ENCODE measurements around the gene DTNB. TPM values are rescaled to one million over a fixed set of nuclear protein-coding genes. Genes with fewer than 3 reads are reported as not detected.
A peak's percentile ranks its signal among the peaks of the same experiment; 100 is the strongest.

The DTNB gene
- total RNA-seq, 2 donors from 2014 or later: 6.1 to 7.0 TPM

DNA sequence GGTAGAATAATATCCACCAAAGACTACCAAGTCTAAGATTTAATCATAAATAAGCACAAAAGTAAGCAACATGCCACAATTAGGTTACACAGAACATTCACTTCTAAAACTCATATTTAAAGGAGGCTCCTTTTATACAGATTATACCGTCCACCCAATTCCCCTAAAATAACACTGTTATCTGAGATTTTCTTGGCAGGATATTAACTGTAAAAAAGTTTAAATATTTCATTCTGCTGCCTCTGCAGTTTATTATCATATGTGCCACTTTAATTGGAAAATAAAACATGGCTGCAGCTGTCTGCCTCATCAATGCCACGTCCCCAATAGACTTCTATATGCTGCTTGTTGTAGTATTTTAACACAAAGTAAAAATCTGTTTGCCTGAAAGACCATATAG, 140.9 kb downstream of the DTNB start:
- DNase-seq (no peak), ATAC-seq (no peak)
- intact Hi-C loops (cut with DNase I): no loop called here

DNA sequence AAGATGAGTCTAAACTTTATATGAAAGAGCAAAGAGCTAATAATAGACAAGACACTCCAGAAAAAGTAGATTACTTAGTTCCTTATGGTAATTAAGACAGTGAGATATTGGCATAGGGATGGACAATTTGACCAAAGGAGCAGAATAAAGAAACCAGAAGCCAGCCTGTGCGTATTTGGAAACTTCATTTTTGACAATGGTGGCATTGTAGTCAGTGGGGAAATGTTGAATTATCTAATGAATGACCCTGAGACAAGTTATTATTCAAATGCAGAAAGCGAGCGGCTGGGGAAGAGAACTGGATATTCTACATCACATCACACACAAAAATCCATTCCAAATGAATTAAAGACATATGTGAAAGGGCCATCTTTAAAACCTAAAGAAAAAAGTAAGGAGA, 144.3 kb downstream of the DTNB start:
- ATAC-seq: no peak
- intact Hi-C loops (cut with DNase I): no loop called here
- DNase-seq: no peak

DNA sequence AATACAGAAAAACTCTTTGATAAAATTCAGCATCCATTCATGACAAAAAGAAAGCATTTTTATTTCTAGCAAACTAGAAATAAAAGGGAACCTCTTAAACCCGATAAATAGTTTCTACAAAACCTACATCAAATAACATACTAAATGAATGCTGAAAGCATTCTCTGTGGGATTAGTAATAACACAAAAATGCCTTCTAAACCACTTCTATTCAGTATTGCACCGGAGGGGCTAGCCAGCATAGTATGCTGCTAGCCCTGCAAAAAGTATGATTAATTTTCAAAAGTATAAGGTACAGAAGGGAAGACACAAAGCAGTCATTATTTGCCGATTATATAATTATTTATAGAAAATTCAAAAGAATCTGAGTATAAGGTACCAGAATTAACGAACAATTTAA, 145.2 kb downstream of the DTNB start:
- ATAC-seq: no peak
- DNase-seq: no peak
- intact Hi-C loops (cut with DNase I): no loop called here

DNA sequence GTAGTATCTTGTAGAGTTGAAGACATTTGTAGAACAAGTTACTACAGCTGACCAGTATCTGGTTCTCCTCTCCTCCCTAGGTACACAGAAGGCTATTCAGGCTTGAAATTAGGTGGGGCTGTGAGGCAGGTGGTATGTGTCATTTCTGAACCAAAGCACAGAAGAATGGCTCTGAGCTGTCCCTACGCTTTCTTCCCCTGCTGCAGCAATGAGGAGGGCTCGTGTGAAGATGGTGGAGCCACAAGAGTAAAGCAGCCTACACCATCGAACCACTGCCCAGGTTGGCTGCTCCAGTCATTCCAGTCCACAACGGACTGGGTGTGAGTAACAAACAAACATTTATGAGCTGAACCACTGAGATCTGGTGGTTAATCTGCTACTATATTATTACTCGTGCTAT, 148.9 kb downstream of the DTNB start:
- DNase-seq (no peak), ATAC-seq (no peak)
- intact Hi-C loops (cut with DNase I): no loop called here

DNA sequence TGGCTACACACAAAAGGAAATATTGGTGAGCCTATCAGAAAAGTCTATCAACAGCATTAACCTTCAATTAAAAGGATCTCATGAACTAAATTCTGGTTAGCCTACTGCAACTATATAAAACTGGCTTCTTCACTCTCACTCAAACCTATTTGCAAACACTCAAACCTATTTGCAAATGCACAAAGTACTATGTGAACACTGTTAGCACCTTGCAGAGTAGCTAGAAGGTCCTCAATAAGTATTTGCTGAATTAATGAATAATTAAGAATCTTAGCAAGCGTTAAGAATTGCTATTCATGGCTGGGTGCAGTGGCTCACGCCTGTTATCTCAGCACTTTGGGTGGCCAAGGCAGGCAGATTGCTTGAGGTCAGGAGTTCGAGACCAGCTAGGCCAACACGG, 150.3 kb downstream of the DTNB start:
- ATAC-seq (no peak), DNase-seq (no peak)
- intact Hi-C loops (cut with DNase I): no loop called here

DNA sequence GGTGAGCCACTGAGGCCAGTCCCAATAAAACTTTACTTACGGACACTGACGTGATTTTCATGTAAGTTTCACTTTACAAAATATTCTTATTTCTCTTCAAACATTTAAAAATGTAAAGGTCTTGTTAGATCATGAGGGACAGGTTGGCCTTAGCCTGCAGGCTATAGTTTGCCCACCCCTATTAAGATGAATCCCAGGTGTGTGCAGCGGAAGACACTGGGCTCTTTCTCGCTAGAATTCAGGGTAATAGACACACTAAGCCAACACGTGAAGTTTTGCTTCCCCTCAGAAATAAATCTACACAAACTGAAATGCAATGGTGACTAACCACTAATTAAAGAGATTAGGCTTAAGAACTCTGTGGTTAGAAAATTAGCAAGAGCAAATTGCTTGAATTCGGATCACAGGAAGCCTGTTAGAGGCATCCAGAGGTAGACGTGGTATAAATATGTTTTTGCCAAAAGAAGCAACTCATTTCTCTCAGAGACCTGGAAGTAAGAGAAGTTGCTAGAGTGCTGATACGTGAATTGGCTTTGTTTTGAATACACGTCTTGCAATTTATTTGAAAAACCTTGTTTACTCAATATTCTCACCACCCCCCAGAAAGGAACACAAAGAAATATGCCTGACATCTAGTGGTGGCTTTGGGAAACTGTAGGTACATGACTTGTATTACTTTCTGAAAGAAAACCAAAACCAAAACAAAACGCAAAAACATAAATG, 151.6 kb downstream of the DTNB start:
- intact Hi-C loops (cut with DNase I): no loop called here
- DNase-seq (no peak), ATAC-seq (peak; percentile 71 to 78)

DNA sequence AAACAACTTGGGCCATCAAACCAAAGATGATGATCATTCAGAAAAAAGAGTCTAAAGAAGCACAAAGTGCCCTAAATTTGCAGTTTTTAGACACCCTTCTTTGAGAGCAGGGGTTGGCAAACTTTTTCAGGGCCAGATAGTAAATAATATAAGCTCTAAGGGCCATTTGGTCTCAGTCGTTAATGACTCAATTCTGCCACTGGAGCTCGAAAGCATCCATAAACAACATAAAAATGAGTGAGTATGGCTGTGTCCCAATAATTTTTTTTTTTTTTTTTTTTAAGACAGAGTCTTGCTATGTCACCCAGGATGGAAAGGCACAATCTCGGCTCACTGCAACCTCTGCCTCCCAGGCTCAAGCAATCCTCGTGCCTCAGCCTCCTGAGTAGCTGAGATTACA, 152.3 kb downstream of the DTNB start:
- no peak for DNase-seq
- ATAC-seq: no peak
- intact Hi-C loops (cut with DNase I): no loop called here

DNA sequence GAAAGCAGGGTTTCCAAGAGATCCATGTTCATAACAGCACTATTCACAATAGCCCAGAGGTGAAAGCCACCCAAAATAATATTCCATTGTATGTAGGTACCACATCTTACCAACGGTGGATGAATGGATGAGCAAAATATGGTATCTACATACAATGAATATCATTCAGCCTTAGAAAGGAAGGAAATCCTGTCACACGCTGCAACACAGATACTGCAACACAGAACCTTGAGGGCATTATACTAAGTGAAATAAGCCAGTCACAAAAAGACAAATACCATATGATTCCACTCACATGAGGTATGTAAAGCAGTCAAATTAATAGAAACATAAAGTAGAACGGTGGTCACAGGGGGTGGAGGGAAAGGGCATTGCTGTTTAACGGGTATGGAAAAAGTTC, 155.7 kb downstream of the DTNB start:
- intact Hi-C loops (cut with DNase I): no loop called here
- ATAC-seq (no peak), DNase-seq (no peak)

DNA sequence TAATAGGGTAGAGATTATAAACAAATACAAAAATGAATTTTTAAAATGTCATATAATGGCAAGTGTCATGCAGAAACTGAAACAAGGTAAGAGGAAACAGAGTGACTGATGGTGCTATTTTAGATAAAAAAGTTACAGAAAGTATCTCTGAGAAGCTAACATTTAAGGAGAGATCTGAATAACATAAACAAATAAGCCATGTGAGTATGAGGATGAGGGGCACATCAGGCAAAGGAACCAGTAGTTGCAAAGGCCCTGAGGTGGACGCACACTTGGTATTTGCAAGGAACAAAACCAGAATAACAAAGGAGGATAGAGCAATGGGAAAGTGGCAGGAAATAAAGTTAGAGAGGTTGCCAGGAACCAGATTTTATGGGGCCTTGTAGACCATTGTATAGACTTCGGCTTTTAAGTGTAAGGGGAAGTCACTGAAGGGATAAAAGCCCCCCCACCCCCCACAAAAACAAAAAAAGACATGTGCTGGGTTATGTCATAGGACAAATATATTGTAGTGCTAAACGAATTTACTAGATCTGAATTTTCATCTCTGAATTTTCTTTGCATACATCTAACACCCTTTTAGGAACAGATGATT, 159.2 kb downstream of the DTNB start:
- intact Hi-C loops (cut with DNase I): no loop called here
- no peak for DNase-seq
- ATAC-seq: no peak

DNA sequence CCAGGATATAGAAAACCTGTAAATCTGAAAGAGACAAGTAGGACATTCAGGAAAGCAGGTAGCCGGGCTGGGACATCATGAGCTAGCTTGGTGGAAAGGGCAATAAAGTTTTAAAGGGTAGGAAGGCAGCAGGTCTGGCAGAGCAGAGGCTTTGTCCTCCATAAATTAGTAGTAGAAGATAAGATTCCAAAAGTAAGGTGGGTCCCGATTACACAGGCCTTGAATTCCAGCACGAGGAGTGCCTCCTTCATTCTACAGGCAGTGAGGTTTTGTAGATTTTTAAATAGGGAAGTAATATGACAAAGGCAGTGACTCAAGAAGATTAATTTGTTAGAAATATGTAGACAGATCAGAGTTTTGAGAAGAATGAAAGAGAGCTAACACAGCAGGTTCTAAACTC, 160.7 kb downstream of the DTNB start:
- no peak for DNase-seq
- intact Hi-C loops (cut with DNase I): no loop called here
- no peak for ATAC-seq

DNA sequence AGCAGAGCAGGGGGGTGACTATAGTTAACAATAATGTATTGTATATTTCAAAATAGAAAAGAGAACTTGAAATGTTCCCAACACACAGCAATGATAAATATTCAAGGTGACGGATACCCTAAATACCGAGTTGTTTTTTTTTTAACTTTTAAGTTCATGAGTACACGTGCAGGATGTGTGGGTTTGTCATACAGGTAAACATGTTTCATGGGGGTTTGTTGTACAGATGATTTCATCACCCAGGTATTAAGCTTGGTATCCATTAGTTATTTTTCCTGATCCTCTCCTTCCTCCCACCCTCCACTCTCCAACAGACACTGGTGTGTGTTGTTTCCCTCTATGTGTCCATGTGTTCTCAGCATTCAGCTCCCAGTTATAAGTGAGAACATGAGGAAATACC, 167.2 kb downstream of the DTNB start:
- intact Hi-C loops (cut with DNase I): no loop called here
- DNase-seq (no peak), ATAC-seq (no peak)

DNA sequence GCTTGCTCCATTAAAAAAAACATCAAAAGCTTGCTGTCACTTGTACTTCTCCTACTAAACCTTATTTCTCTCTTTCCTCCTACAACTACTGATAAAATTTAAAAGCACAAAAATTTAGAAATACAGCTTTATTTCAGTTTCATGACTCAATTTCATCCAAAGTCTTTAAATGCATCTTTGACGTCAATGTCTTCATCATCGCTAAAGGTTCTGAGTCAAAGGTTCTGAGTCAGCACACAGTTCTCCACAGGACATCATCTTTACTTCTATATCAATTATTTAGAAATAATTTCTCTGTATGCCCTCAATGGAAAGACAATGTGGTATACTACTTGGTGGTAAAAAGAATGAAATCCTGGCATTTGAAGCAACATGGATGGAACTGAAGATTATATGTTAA, 167.8 kb downstream of the DTNB start:
- intact Hi-C loops (cut with DNase I): no loop called here
- no peak for ATAC-seq
- DNase-seq: no peak

DNA sequence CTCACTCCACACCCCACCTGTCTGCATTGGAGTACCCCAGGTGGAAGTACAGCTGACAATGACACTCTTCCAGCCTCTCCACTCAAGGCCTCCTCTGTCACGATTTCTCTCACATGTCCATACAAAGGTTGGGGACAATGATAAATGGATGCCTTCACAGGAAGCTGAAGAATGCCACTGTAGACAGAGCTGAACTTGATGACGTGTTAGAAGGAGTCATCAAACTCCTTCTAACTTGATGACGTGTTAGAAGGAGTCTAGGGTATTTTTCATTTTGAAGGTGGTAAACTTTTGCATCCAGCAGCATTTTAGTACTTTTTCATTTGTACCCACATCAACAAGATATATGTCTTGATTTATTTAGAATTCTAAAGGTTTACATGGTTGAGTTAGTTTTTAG, 168.2 kb downstream of the DTNB start:
- DNase-seq (no peak), ATAC-seq (no peak)
- intact Hi-C loops (cut with DNase I): no loop called here

DNA sequence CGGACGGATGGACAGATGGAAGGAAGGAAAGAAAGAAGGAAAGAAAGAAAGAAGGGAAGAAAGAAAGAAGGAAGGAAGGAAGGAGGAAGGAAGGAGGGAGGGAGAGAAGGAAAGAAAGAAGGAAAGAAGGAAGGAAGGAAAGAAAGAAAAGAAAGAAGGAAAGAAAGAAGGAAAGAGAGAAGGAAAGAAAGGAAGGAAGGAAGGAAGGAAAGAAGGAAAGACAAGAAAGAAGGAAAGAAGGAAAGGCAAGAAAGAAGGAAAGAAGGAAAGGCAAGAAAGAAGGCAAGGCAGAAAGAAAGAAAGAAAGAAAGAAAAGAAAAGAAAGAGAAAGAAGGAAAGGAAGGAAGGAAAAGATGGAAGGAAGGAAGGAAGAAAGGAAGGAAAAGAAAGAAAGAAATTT, 169.1 kb downstream of the DTNB start:
- DNase-seq (no peak), ATAC-seq (no peak)
- intact Hi-C loops (cut with DNase I): no loop called here

DNA sequence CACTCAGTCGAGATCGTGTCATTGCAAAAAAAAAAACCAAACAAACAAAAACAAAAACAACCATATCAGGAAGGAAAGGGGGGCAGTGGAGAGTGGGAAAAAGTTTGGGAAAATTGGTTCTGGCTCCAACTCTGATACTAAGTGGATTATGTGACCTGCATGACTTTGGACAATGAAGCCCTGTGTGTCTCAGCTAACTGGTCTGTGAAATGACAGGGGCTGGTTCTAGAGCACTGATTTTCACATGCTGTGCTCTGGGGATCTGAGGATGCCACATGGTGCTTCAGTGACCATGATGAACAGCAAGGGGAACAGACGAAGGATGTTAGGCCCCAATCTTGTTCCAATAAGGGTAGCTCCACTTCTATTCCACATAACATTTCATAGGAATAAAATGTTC, 174.2 kb downstream of the DTNB start:
- no peak for DNase-seq
- intact Hi-C loops (cut with DNase I): no loop called here
- ATAC-seq: no peak

DNA sequence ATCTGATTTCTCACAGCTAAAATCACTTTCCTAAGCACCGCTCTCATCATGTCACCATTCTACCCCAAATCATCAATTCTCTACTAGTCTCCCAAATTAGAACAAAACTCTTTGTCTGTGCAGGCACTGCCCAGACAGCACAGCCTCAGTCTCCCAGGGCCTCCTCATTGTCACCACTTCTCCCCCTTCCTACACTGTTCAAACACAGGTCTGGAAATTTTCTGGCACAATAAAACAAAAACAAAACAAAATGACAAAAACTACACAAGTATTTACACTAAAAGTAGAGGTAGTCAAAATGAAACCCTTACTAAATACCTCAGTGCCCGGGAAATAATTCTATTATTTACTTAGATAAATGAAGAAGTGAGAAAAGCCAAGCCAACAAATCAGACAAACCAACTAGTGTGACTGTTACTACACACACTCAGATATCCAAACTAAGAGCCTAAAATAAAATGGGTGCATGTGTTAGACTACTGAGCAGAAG, 175.4 kb downstream of the DTNB start:
- ATAC-seq (no peak), DNase-seq (no peak)
- intact Hi-C loops (cut with DNase I): no loop called here

DNA sequence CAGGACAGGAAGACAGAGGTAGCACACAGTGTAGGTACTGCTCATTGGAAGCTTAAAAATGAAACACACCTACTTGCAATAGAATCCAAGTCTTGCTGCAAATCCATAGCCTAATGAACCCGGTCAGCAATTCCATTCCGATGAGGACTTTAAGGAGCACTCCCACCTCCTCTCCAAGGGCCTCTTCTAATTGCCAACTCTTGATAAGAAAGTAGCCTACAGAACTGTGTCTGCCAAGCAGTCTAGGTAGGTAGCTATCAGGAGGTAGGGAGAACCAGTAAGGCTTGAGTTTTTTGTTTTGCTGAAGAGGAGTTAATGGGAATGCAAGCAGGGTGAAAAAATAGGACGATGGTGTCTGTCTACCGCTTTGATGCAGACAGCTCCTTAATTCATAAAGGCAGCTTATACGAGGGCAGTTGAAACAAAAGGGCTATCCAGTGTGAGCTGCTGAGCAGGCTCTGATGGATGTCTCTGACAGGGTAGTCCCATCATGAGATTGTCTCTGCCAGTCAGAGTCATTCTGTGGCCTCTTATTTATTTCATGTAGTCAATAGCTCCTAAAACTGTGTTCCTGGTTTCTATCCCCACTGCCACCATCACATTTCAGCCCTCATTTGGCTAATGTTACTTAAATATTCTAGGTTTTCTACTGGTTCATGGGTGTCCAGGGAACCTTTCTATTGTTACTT, 176.0 kb downstream of the DTNB start:
- DNase-seq (no peak), ATAC-seq (no peak)
- intact Hi-C loops (cut with DNase I): no loop called here

DNA sequence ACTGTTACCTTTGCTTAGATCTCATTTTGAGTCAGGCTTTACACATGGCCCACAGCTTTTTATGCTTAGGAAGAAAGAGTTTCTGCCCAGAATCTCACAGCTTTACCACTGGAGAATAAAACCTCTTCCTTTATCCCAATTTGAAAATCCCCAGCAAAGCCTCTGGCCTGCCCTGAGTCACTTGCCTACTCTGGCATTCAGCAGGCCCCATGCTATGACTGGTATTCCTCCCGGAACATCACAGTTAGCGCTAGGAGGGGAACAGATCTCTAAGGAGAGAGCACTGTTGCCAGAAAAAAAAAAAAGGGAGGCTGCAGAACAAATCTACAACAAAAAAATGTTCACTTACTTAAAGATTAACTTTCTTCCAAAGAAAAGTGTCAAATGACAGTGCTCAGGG, 178.8 kb downstream of the DTNB start:
- DNase-seq (no peak), ATAC-seq (no peak)
- intact Hi-C loops (cut with DNase I): no loop called here

DNA sequence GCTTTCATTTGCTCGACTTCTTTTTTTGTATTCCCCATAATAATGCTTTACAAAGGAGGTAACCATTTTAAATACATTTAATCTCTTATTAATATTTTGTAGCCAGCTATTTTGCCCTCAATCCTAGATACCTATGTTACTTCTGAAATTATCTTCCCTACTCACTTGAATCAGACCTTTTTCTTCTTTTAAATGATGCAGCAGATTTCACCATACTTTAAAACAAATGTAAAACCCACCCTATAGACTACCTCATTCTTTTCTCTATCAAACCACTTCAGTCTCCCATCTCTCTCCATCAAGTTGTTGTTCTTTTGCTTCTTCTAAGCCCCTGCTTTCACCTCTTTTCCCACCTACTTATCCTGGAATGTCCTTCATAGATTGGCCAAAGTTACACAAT, 180.2 kb downstream of the DTNB start:
- no peak for DNase-seq
- intact Hi-C loops (cut with DNase I): no loop called here
- no peak for ATAC-seq

DNA sequence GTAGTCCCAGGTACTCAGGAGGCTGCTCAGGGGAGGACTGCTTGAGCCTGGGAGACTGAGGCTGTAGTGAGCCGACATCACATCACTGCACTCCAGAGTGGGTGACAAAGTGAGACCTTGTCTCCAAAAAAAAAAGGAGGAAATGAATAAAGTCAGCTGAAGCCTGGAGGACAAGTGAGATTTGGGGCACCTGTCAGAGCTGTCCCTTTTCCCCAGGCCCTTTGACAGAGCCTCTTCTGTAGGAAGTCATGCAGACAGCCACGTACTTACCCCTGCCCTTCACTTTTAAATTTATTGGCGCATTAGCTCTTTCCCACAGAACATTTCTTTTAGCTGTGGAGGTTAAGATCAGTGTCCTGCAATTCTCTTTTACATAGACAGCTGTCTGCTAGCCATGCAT, 180.7 kb downstream of the DTNB start:
- ATAC-seq (no peak), DNase-seq (no peak)
- intact Hi-C loops (cut with DNase I): no loop called here

Data from left cardiac atrium (tissue), 4 donors.